Right atrium auricular region (tissue), 2 donors: Measurements from ENCODE around the gene TSPO. TPM values are rescaled to one million over a fixed set of nuclear protein-coding genes. Genes with fewer than 3 reads are reported as not detected.

ENCODE experiments used
- DNase-seq: peaks from one replicate; pipeline ENCODE4 v3.0.0-alpha.2; 2019; ENCODE audit warnings: low spot score
- H3K27ac ChIP-seq, 2 donors: fragments of 200-600 bp; sonication (generic); 1 replicate in 1 of 2; 2 replicates in 1 of 2; pipeline ENCODE4 v1.5.1; 2016 to 2019
- H3K27me3 ChIP-seq, 2 donors: fragments of 200-600 bp; sonication (generic); one replicate each; pipeline versions ENCODE4 v1.5.1 to v1.6.0; 2017 to 2019
- H3K36me3 ChIP-seq: fragments of 200-600 bp; sonication (generic); one replicate; pipeline ENCODE4 v1.5.1; 2016
- H3K4me1 ChIP-seq, 2 donors: fragments of 200-600 bp; sonication (generic); one replicate each; pipeline versions ENCODE4 v1.5.1 to v1.6.0; 2017 to 2019
- H3K4me3 ChIP-seq, 2 donors: fragments of 200-600 bp; sonication (generic); 1 replicate in 1 of 2; 2 replicates in 1 of 2; pipeline ENCODE4 v1.5.1; 2017 to 2019; ENCODE audit warnings: mild to moderate bottlenecking in 1 of 2, moderate library complexity in 1 of 2
- H3K9me3 ChIP-seq, 2 donors: fragments of 200-600 bp; sonication (generic); one replicate each; pipeline ENCODE4 v1.5.1; 2019
- CTCF ChIP-seq, 2 donors: fragments of 200-600 bp; sonication (generic); IDR thresholded peaks; one replicate each; pipeline ENCODE4 v1.5.1; 2019; ENCODE audit warnings: antibody characterized with exemption in 2 of 2
- total RNA-seq, 2 donors: library from RNA; depleted of rRNA; stranded (reverse); fragments of >200 nt; gene quantifications; one replicate each; pipeline ENCODE4 v1.1.0, GENCODE V29; 2016

TSPO gene
- total RNA-seq, 2 donors from 2014 or later, result 182 to 241 TPM

DNA sequence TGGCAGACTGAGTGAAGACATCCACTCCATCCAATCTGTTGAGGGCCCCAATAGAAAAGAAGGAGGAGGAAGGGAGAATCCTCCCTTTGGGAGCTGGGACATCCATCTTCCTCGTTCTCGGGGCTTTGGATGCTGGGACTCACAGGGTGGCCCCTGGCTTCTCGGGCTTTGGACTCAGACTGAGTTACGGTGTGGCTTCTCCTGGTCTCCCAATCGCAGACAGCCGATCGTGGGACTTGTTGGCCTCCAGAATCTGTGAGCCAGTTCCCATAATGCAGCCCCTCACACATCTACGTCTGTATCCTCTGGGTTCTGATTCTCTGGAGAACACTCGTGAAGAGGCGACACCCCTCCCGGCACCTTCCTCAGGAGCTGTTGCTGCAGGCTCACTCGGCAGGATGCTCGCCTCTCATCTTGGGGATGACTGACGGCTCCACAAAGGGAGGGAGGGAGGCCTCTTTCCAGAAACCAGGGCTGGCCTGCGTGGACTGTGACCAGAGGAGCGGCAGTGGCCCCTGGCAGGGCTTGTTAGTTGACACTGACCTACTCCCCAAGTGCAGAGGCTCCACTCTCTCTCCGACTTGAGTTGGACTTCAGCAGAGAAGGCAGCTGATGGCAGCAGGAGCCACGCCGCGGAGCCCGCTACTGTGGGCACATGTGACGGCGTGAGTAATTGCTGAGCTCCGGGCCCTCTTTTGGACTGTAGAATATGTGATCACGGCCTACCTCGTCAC lies 50.3 kb downstream of the TSPO start:
- TF ChIP-seq CTCF (IDR thresholded peaks at IDR 0.05), result no peak
- no peaks in the 10 kb centered on the region for H3K4me1 ChIP-seq

DNA sequence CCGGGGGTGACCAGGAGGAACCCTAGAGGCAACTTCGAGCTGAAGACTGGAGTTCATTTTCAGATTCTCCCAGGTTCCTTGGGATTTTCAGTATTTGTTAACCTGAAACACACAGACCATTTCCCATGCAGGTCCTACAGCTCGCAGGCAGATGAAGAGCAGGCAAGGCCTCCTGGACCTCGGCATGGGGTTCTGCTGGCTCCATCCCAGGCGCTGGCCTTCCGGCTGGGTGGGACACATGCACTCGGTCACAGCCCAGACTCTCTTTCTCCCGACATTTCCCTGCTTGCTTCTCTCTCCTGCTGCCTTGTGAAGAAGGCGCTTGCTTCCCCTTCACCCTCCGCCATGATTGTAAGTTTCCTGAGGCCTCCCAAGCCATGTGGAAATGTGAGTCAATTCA lies 51.0 kb downstream of the TSPO start:
- H3K36me3 ChIP-seq, result no peaks in the 10 kb centered on the region
- no peaks in the 10 kb centered on the region for H3K9me3 ChIP-seq
- no peaks in the 10 kb centered on the region for H3K4me1 ChIP-seq
- no peak overlapping the region for H3K4me3 ChIP-seq
- no peaks in the 10 kb centered on the region for H3K27me3 ChIP-seq
- no peak for DNase-seq
- no peak for TF ChIP-seq CTCF (IDR thresholded peaks at IDR 0.05)
- H3K27ac ChIP-seq, result no peak overlapping the region

More for the DNA sequence above, 50.3 kb downstream of the TSPO start:
- no peaks in the 10 kb centered on the region for H3K27me3 ChIP-seq
- no peak for DNase-seq
- H3K9me3 ChIP-seq, result no peaks in the 10 kb centered on the region
- no peaks in the 10 kb centered on the region for H3K36me3 ChIP-seq
- no peak overlapping the region for H3K4me3 ChIP-seq
- no peak overlapping the region for H3K27ac ChIP-seq

DNA sequence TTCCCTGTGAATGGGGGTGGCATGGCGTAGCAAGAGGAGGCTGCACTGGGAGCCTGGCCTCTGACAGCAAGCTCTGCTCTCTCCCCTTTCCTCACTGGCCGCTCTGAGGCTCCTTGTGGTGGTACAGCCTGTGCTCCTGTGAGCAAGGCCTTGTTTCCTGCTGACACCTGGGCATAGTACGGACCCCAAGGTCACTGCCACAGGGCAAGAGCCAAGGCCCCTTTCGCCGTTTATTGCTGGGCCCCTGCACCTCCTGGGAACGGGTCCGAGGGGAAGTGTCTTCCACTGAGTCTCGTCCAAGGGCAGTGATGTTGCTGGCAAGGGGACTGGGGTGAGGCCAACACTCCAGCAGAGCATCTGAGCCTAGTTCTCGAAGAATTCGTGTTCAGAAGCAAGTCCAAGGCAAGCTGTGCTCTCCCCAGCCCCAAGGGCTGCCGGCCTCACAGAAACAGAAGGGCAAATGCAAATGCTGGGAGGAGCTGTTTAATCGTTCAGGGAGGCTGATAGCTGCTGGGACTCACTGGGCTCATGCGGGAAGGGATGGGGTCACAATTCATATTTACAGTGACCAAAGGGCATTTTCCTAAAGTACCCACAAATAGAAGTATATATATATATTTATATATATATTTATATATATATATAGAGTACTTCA lies 51.5 kb downstream of the TSPO start:
- DNase-seq, result no peak
- Histone ChIP-seq H3K27ac (no peak overlapping the region), H3K27me3 (no peaks in the 10 kb centered on the region), H3K4me3 (no peak overlapping the region), H3K4me1 (no peaks in the 10 kb centered on the region), H3K9me3 (no peaks in the 10 kb centered on the region), H3K36me3 (no peaks in the 10 kb centered on the region)
- TF ChIP-seq CTCF (IDR thresholded peaks at IDR 0.05), result no peak

DNA sequence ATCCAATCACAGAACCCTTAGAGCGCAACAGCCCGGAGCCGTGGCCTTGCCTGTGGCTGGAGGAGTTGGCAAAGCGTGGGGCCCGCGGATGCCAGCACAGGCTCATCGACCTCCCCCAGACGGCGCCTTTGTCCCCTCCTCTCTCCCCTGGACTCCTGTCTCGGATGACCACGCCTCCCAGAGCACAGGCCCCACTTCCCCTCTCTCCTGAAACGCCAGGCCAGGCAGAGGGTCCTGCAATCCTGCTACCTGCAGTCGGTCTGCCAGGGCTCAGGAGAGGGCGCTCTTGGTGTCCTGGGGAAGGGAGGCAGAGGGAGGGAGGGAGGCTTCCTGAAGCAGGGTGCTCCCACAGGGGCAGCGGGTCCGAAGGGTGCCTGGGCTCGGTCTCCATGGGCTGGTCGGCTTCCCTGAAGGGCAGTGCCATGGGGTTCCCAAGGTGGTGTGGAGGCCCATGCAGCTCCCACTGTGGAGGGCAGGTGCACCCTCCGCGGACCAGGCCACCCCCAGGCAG lies 52.2 kb downstream of the TSPO start:
- Histone ChIP-seq H3K27me3 (no peaks in the 10 kb centered on the region), H3K4me1 (no peaks in the 10 kb centered on the region), H3K27ac (no peak overlapping the region), H3K9me3 (no peaks in the 10 kb centered on the region), H3K36me3 (no peaks in the 10 kb centered on the region), H3K4me3 (no peak overlapping the region)
- no peak for TF ChIP-seq CTCF (IDR thresholded peaks at IDR 0.05)
- no peak for DNase-seq

GRCh38 chr22:43205261-43205691 lies 53.9 kb downstream of the TSPO start:
- no peak overlapping the region for H3K4me3 ChIP-seq
- DNase-seq, result no peak
- no peaks in the 10 kb centered on the region for H3K9me3 ChIP-seq
- TF ChIP-seq CTCF (IDR thresholded peaks at IDR 0.05), result no peak
- H3K4me1 ChIP-seq, result no peaks in the 10 kb centered on the region
- no peaks in the 10 kb centered on the region for H3K27me3 ChIP-seq
- no peak overlapping the region for H3K27ac ChIP-seq
- H3K36me3 ChIP-seq, result no peaks in the 10 kb centered on the region
